Jurkat, Clone E6-1 (cell line): ENCODE measurements around the gene SPATA20. TPM values are rescaled to one million over a fixed set of nuclear protein-coding genes. Genes with fewer than 3 reads are reported as not detected.
A peak's percentile ranks its signal among the peaks of the same experiment; 100 is the strongest.

Source experiments
- DNase-seq: peaks from one replicate; pipeline ENCODE4 v3.0.0-alpha.2; 2011; ENCODE audit warnings: low read depth, low spot score
- H3K4me3 ChIP-seq: 2 replicates; pipeline ENCODE4 v1.5.1; 2011; ENCODE audit warnings: mild to moderate bottlenecking, low read length, control low read depth, moderate library complexity
- polyA plus RNA-seq: library from polyadenylated mRNA; unstranded; fragments of >200 nt; gene quantifications from one replicate; pipeline ENCODE4 v1.2.1, GENCODE V29; 2012; ENCODE audit warnings: missing spikeins; ENCODE audit not compliant: insufficient read length, insufficient read depth

The SPATA20 gene
- polyA plus RNA-seq = 10.9 TPM

DNA sequence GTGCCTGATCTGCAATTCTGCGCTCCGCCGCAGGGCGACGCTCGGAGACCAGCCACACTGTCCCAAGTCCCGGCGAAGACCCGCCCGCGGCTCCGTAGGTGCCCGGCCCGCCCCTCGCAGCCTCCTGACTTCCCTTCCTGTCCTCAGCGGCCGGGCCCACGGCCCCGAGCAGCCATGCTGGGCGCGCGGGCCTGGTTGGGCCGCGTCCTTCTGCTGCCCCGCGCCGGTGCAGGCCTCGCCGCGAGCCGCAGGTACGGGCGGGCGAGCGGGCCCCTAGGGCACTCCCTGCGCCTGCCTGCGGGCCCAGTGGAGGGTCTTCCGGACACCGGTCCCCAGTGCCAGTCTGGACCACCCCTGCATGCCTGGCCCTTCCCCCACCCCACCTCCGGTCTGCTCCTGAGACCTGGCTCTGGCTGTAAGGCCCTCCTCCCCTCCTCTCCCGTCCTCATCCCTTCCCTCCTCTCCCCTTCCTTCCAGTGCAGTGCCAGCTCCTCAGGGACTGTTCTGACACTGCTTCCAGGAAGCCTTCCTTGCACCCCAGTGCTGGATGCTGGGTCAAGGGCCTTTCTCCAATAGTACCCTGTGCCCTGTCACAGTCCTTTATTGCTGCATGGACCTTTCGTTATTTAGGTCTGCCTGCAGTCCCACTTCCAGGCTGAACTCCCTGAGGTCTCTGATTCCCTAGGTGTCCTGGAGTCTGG is at the start of gene SPATA20:
TSS of gene SPATA20 (plus strand) at position 140 of the 701 bp plus-strand sequence. CDS start at position 175, 35 bp downstream.
- H3K4me3 ChIP-seq = peak within 1 kb of the TSS; percentile 55
- DNase-seq = peak; percentile 69

GRCh38 chr17:50498021-50498874 is 48.7 kb upstream of the SPATA20 start:
- no peak overlapping the region for H3K4me3 ChIP-seq
- DNase-seq = no peak

DNA sequence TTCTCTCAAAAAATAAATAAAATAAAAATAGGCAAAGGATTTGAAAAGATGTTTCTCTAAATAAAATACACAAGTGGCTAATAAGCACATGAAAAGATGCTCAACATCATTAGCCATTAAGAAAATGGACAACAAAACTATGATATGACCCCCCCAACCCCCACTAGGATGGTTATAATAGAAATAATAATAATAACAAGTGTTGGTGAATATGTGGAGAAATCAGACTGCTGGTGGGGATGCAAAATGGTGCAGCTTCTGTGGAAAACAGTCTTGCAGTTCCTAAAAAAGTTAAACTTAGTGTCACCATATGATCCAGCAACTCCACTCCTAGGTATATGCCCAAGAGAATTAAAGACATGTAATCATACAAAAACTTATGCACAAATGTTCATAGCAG is 47.7 kb upstream of the SPATA20 start:
- H3K4me3 ChIP-seq = no peak overlapping the region
- DNase-seq = no peak

DNA sequence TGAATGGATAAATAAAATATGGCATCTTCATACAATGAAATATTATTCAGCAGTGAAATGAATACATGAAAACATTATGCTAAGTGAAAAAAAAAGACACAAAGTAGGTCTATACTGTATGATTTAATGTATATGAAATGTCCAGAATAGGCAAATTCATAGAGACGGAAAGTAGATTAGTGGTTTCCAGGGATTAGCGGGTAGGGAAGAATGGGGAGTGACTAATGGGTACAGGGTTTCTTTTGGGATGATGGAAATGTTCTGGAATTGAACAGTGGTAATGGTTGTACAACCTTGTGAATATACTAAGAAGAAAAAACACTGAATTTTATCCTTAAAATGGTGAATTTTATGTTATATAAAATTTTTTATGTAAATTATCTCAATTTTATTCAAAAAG is 47.3 kb upstream of the SPATA20 start:
- no peak for DNase-seq
- H3K4me3 ChIP-seq = no peak overlapping the region

GRCh38 chr17:50501054-50501453 is 45.9 kb upstream of the SPATA20 start:
- DNase-seq = no peak

DNA sequence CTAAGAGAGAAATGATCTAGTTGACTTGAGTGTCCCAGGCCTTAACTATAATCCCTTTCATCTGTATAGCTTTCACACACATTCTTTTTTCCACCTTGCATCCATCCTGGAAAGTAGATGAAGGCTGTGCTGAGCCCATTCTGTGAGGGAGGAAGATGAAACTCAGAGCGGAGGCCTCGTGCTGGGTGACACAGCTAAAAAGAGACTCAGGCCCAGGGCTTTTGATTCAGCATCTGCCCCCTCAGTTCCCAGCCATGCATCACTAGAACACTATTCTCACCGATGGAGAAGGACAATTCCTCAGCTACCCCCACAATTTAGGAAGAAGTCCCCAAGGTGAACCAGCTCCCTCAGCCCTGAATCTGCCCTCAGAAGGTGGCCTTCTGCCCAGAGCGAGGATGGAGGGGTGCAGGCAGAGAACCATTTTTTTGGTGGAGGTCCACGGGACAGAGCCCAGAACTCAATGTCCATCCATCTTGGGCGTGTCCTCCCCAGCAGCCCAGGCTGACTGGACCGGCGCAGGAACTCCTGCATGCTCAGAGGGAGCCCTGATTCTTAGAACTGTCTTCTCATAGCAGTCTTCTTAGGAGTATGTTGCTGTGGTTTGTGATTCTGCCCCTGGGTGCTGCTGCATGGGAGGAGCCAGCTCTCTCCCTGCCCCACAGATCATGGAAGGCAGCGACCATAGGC is 44.5 kb upstream of the SPATA20 start:
- DNase-seq = no peak
- no peak overlapping the region for H3K4me3 ChIP-seq

More at GRCh38 chr17:50501054-50501453, 45.9 kb upstream of the SPATA20 start:
- no peak overlapping the region for H3K4me3 ChIP-seq

GRCh38 chr17:50505591-50506130 is 41.3 kb upstream of the SPATA20 start:
- H3K4me3 ChIP-seq = no peak overlapping the region
- DNase-seq = no peak

- no peak overlapping the region for H3K4me3 ChIP-seq
- no peak for DNase-seq
Measured at GRCh38 chr17:50506298-50506697, 40.7 kb upstream of the SPATA20 start.

DNA sequence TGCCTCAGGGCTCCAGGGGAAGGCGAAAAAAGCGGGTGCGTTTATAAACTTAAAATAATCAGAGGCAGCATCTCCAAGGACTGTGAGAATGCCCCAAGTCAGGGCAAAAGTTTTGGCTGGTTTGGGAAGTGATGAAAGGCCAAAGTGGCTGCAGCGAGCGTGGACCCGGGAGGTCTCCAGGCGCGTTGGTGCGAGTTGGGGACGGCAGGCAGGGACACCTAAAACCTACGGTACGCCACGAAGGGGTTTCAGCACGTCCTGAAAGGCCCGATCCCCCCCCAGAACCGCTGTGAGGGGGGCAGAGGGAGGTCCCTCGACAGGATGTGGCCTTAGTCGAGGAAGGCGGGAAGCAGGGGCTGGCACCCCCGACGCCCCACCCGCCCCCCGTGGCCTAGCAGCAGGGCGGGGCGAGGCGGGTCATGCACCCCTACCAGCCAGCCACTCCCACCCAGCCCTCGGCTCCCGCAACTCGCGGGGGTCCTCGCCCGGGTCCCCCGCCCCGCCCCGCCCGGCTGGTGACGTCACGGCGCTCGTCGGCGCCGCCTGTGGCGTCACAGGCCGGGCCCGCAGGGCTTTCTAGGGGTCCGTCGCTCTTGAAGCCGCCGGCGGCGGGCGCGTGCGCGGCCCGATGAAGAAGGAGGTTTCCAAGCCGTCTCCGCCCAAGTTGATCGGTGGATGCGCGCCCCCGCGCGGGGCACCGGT is 39.0 kb upstream of the SPATA20 start, which contains the start of gene MYCBPAP:
TSS of gene MYCBPAP (plus strand) at position 569 of the 702 bp plus-strand sequence. CDS start 236 bp downstream, outside the sequence.
- peak; percentile 77 for DNase-seq
- H3K4me3 ChIP-seq = peak within 1 kb of the TSS; percentile 93

DNA sequence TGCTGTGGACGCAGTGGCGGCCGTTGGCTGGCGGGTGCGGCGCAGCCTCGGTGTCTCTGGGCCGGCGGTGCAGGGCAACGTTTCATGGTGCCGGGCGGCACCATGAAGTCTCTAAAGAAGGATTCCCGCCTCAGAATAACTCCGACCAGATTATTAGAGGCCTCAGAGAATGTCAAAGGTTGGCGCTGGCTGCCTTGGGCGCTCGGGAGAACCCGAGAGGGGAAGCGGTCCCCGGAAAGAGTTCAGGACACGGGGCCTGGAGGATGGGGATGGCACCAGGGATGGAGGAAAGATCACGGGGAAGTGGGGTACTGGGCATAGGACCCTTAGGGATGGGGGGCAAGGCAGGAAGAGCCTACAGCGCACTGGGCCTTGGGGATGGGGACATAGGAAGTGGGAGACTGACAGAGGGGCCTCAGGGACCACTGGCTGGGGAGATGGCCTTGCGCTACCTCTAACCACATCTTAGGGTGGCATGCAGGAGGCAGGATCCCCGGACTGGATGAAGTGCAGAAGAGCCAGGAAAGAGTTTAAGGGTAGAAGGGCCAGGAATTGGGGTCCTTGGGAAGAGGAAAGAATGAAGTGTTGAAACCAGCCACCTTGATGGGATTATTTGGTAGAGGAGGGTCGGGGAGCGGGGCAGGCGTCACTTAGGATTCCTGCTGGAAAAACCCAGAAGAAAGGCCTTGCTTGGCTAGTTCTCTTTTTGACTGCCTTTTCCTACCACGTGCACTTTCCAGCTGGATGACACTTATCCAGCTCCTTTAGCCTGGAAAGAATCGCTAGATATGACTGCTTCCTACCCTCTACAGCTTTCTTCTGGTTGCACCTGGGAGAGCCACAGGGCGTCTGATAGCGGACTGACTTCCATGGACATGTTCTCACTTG is 38.2 kb upstream of the SPATA20 start:
- H3K4me3 ChIP-seq = peak overlapping the region; percentile 93

GRCh38 chr17:50511058-50511457 is 35.9 kb upstream of the SPATA20 start:
- H3K4me3 ChIP-seq = no peak overlapping the region
- no peak for DNase-seq

More for the DNA sequence above, 38.2 kb upstream of the SPATA20 start:
- no peak for DNase-seq

GRCh38 chr17:50513495-50513894 is 33.5 kb upstream of the SPATA20 start:
- no peak for DNase-seq
- no peak overlapping the region for H3K4me3 ChIP-seq

- no peak overlapping the region for H3K4me3 ChIP-seq
- no peak for DNase-seq
Measured at GRCh38 chr17:50514388-50514787, 32.6 kb upstream of the SPATA20 start.

DNA sequence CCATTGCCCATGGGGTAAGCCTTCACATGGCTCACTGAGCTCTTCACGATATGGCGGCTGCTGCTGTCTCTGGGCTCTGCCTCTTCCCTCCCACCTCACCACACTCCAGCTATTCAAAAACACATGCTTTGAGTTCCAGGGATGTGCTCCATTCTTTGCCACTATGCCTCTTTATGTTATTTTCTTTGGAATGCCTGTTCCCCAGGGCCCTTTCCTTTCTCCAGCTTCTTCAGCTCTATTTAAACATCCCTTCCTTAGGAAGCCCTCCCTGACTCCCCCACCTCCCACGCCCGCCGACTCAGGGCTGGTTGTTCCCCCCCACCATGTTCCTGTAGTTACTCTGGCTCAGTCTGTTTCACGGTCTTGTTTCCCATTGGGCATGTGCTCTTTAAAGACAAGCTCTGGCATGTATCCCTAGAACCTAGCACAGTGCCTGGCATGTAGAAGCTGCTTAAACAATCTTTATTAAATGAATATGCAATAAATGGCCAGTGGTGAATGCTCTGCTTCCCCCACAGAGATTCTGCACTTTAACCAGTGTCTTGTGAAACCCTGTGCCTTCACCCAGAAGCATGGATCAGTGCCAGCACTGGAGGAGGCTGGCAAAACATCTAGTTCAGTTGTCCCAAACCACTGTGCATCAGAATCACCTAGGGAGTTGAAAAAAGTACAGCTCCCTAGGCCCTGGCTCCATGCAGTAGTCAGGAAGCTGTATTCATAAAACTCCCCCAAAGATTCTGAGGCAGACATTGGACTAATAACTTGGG is 31.9 kb upstream of the SPATA20 start:
- H3K4me3 ChIP-seq = no peak overlapping the region
- DNase-seq = no peak

DNA sequence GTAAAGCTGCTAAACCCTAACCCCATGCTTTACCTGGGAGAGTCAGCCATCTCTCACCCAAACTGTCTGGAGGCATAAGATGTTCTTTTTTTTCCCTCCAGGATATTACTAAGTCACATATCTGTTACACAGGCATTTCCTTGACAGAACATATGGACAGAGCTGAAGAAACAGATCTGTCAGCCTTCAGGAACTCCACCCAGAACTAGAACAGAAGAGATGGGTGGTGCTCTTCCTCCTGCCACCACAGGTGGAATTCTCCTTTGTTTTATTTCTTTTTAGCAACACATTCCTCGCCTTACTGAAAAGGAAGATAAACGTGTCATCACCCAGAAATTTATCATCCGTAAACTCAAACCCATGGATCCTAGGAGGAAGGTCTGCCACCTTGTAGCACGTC is 30.0 kb upstream of the SPATA20 start:
- DNase-seq = no peak
- H3K4me3 ChIP-seq = no peak overlapping the region

- H3K4me3 ChIP-seq = no peak overlapping the region
- DNase-seq = no peak
Measured at GRCh38 chr17:50517504-50518383, 29.2 kb upstream of the SPATA20 start.
